Calu3 (cell line): ENCODE measurements around the gene UGT1A9. TPM values are rescaled to one million over a fixed set of nuclear protein-coding genes. Genes with fewer than 3 reads are reported as not detected.

Experiments used
- BruUV-seq: library from RNA; stranded (reverse); fragments of 400-500 nt; replicated peaks from 2 replicates; lab custom pipeline; 2021; lab: Mats Ljungman, UMichigan
- CTCF ChIA-PET: fragments of 300-600 bp; sonication (Branson Sonifier 250); formaldehyde crosslinking; loops from one replicate; lab custom pipeline; 2022; ENCODE audit warnings: antibody characterized with exemption; lab: Charles Lee
- DNase-seq: peaks from one replicate; pipeline ENCODE4 v3.0.0; 2022
- H3K27ac Mint-ChIP-seq: one replicate; pipeline ENCODE4 v1.8.0; 2022; ENCODE audit warnings: mixed read lengths; ENCODE audit not compliant: unreplicated experiment
- H3K27me3 Mint-ChIP-seq: one replicate; pipeline ENCODE4 v1.8.0; 2022; ENCODE audit warnings: mixed read lengths; ENCODE audit not compliant: unreplicated experiment
- H3K36me3 Mint-ChIP-seq: one replicate; pipeline ENCODE4 v1.8.0; 2022; ENCODE audit warnings: mild to moderate bottlenecking, moderate library complexity, mixed read lengths; ENCODE audit not compliant: insufficient read depth, unreplicated experiment
- H3K4me1 Mint-ChIP-seq: one replicate; pipeline ENCODE4 v1.8.0; 2022; ENCODE audit warnings: mild to moderate bottlenecking, low read depth, mixed read lengths; ENCODE audit not compliant: unreplicated experiment
- H3K4me3 Mint-ChIP-seq: one replicate; pipeline ENCODE4 v1.8.0; 2022; ENCODE audit warnings: mild to moderate bottlenecking, low read depth, moderate library complexity, mixed read lengths; ENCODE audit not compliant: unreplicated experiment
- H3K9me3 Mint-ChIP-seq: one replicate; pipeline ENCODE4 v1.8.0; 2022; ENCODE audit warnings: low read depth, mixed read lengths; ENCODE audit not compliant: unreplicated experiment
- CTCF ChIP-seq: fragments of 200-600 bp; IDR thresholded peaks from one replicate; pipeline ENCODE4 v1.8.0; 2022; ENCODE audit warnings: antibody characterized with exemption; ENCODE audit not compliant: unreplicated experiment
- intact Hi-C: fragments of 100-400 bp; cut with micrococcal nuclease; formaldehyde crosslinking; loops from one replicate; pipeline ENCODE4 v1.10.0; 2022; ENCODE audit not compliant: unreplicated experiment
- total RNA-seq: library from RNA; stranded (reverse); gene quantifications from 2 replicates; pipeline ENCODE4 v1.2.3, GENCODE V29; 2022

The UGT1A9 gene
- total RNA-seq, 1 experiment from 2014 or later = 4.3 TPM

- no TSS peak for BruUV-seq
- intact Hi-C loops = no loop called here
- Mint-ChIP-seq H3K36me3 (peaks cover 6% of the 10 kb centered on the region), H3K4me3 (no peak overlapping the region), H3K27me3 (peaks cover 10% of the 10 kb centered on the region), H3K27ac (no peak overlapping the region), H3K4me1 (no peaks in the 10 kb centered on the region), H3K9me3 (no peaks in the 10 kb centered on the region)
- no peak for TF ChIP-seq CTCF
- no peak for DNase-seq
- CTCF ChIA-PET = no interaction called here
Measured at GRCh38 chr2:233793465-233794127, 121.9 kb downstream of the UGT1A9 start.

GRCh38 chr2:233794128-233794658 is 122.5 kb downstream of the UGT1A9 start:
- H3K27me3 Mint-ChIP-seq = peaks cover 10% of the 10 kb centered on the region
- no TSS peak for BruUV-seq
- no peaks in the 10 kb centered on the region for H3K9me3 Mint-ChIP-seq
- intact Hi-C loops = no loop called here
- H3K4me1 Mint-ChIP-seq = no peaks in the 10 kb centered on the region
- H3K27ac Mint-ChIP-seq = no peak overlapping the region
- peaks cover 2% of the 10 kb centered on the region for H3K36me3 Mint-ChIP-seq
- H3K4me3 Mint-ChIP-seq = no peak overlapping the region
- CTCF ChIA-PET = no interaction called here
- no peak for TF ChIP-seq CTCF
- DNase-seq = no peak

- CTCF ChIA-PET = interaction anchor here (0.7 kb wide), 1 partner anchor 85 kb away, joined by 6 read pairs; no protein-coding TSS in a partner anchor
- Mint-ChIP-seq H3K27ac (no peak overlapping the region), H3K36me3 (no peaks in the 10 kb centered on the region), H3K4me3 (no peak overlapping the region), H3K4me1 (peaks cover 7% of the 10 kb centered on the region), H3K27me3 (peaks cover 2% of the 10 kb centered on the region), H3K9me3 (no peaks in the 10 kb centered on the region)
- intact Hi-C loops = no loop called here
- no TSS peak for BruUV-seq
- TF ChIP-seq CTCF = no peak
- no peak for DNase-seq
Measured at GRCh38 chr2:233795735-233796171, 124.1 kb downstream of the UGT1A9 start.

GRCh38 chr2:233796254-233796653 is 124.6 kb downstream of the UGT1A9 start:
- Mint-ChIP-seq H3K36me3 (no peaks in the 10 kb centered on the region), H3K9me3 (no peaks in the 10 kb centered on the region), H3K27me3 (no peaks in the 10 kb centered on the region), H3K4me1 (peaks cover 12% of the 10 kb centered on the region), H3K4me3 (no peak overlapping the region), H3K27ac (no peak overlapping the region)
- no peak for TF ChIP-seq CTCF
- BruUV-seq = no TSS peak
- DNase-seq = no peak
- CTCF ChIA-PET = interaction anchor here (0.7 kb wide), 1 partner anchor 84 kb away, joined by 6 read pairs; no protein-coding TSS in a partner anchor
- intact Hi-C loops = no loop called here
